K562 (cell line): ENCODE measurements around the gene PLXNA3.

Experiments
- EZH2 ChIP-seq: IDR thresholded peaks from 2 replicates; pipeline ENCODE4 v1.6.1; 2012; ENCODE audit warnings: low read depth, mild to moderate bottlenecking, inconsistent platforms, low read length, borderline replicate concordance
- ZNF217 ChIP-seq: sonication (generic); formaldehyde crosslinking; IDR thresholded peaks from 2 replicates; pipeline ENCODE4 v1.8.0; 2022; ENCODE audit warnings: mild to moderate bottlenecking, missing genetic modification reagents

- TF ChIP-seq ZNF217 (CRISPR knock-in tag) (no peak), EZH2 (no peak)
Observed at GRCh38 chrX:154515090-154515965, 57.2 kb downstream of the PLXNA3 start.
